Kidney (tissue), 14 donors: ENCODE data around the gene ODC1. TPM values are rescaled to one million over a fixed set of nuclear protein-coding genes. Genes with fewer than 3 reads are reported as not detected.

Experiments used
- DNase-seq, 5 donors: peaks; one replicate each; pipeline ENCODE4 v3.0.0-alpha.2; 2013 to 2020
- FAIRE-seq: peaks from 2 replicates; lab custom pipeline; 2012; peaks lifted over from hg19 to GRCh38; lab: Jason Lieb, UNC
- H3K27ac ChIP-seq, 2 donors: one replicate each; pipeline ENCODE4 v1.7.0; 2013; ENCODE audit warnings: low read depth in 2 of 2, low read length in 2 of 2, inconsistent platforms in 1 of 2
- H3K27me3 ChIP-seq: one replicate; pipeline ENCODE4 v1.7.1; 2013; ENCODE audit warnings: low read length, inconsistent platforms; ENCODE audit not compliant: control insufficient read depth, insufficient read depth
- H3K36me3 ChIP-seq, 3 donors: one replicate each; pipeline versions ENCODE4 v1.7.0 to v1.7.1; 2013; ENCODE audit warnings: low read length in 3 of 3, control low read depth in 1 of 3, inconsistent platforms in 1 of 3; ENCODE audit not compliant: insufficient read depth in 3 of 3, control insufficient read depth in 2 of 3
- H3K4me1 ChIP-seq, 3 donors: one replicate each; pipeline versions ENCODE4 v1.7.0 to v1.7.1; 2013; ENCODE audit warnings: low read length in 3 of 3, inconsistent platforms in 1 of 3, low read depth in 1 of 3; ENCODE audit not compliant: control insufficient read depth in 2 of 3, insufficient read depth in 2 of 3
- H3K4me3 ChIP-seq, 3 donors: one replicate each; pipeline versions ENCODE4 v1.7.0 to v1.8.1; 2013; ENCODE audit warnings: low read length in 3 of 3, control low read depth in 1 of 3, inconsistent platforms in 1 of 3
- H3K9ac ChIP-seq, 3 donors: one replicate each; pipeline versions ENCODE4 v1.7.0 to v1.7.1; 2013; ENCODE audit warnings: low read length in 3 of 3, control low read depth in 1 of 3, inconsistent platforms in 1 of 3
- H3K9me3 ChIP-seq, 3 donors: one replicate each; pipeline versions ENCODE4 v1.7.0 to v1.7.1; 2013; ENCODE audit warnings: low read length in 3 of 3, control low read depth in 1 of 3, inconsistent platforms in 1 of 3; ENCODE audit not compliant: control insufficient read depth in 2 of 3, insufficient read depth in 1 of 3
- intact Hi-C: fragments of 100-400 bp; cut with DNase I; formaldehyde crosslinking; loops from one replicate; pipeline ENCODE4 v1.11.1; 2022
- polyA plus RNA-seq: library from polyadenylated mRNA; stranded (reverse); fragments of 350-450 nt; fragmentation: Illumina TruSeq; extraction: RNeasy Lipid Tissue Mini Kit (QIAGEN cat#74804); gene quantifications from one replicate; pipeline ENCODE4 v1.2.3, GENCODE V29; 2014; ENCODE audit warnings: low read depth, low replicate concordance; ENCODE audit not compliant: insufficient read depth
- total RNA-seq: library from RNA; stranded (reverse); fragmentation: NEBNext Ultra II Directional; extraction: Animal tissue kit (Norgen Biotek cat#: 25700); gene quantifications from one replicate; pipeline ENCODE4 v1.2.1, GENCODE V29; 2021
- TF ChIP-seq, protein P1 (sequence below): IDR thresholded peaks from 3 replicates; pipeline ENCODE4 v1.5.1; 2012; ENCODE audit warnings: mild to moderate bottlenecking, moderate library complexity, borderline replicate concordance; ENCODE audit not compliant: insufficient read depth; ENCODE audit errors: extremely low read depth
- donor health status: control.
- donor health status: control.
- donor health status: control.
- donor health status: control.
- donor health status: control.
- donor health status: DM: yes; HTN: yes; CAD: no.
- donor health status: Normal renal cell carcinoma (clear cell type).

ODC1 gene
- total and polyA plus RNA-seq, 2 donors from 2014 or later, result 94.4 to 97.5 TPM

DNA sequence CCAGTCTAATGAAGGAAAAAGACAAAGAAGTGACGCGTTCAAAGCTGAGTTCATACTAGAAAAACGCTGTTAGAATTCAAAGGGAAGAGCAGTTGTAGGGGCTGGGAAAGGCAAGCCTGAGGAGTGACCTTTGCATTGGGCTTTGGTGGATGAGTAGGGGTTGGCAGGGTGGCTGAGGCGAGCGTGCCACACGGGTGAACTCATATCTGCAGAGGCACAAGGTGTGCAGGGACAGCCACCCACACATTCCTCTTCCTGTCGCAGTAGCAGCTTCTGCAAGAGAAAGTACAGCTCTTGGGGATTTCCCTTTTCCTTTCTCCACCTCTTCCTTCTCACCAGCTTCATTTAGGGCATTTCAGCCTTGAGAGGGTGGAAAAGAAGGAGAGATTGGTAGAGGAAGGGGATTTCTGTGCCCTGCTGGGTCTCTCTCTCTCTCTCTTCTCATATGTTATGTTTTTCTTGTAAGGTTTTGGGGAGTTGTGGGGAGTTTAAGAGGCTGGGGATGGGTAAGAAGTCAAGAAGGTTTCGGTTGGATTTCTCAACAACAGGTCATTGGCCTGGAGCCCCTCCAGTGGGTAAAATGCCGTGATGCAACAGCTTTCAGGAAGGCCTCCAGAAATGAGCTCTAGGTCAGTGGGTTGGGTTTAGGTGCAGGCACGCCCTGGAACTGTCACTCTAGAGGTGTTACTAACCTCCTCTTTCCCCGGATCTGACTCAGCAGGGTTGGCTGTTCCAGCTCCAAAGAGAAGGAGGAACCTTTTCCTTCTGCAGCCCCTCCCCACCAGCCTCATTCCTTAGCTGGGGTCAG, 40.1 kb downstream of the ODC1 start:
- H3K36me3 ChIP-seq, result no peaks in the 10 kb centered on the region
- TF ChIP-seq, protein P1, sequence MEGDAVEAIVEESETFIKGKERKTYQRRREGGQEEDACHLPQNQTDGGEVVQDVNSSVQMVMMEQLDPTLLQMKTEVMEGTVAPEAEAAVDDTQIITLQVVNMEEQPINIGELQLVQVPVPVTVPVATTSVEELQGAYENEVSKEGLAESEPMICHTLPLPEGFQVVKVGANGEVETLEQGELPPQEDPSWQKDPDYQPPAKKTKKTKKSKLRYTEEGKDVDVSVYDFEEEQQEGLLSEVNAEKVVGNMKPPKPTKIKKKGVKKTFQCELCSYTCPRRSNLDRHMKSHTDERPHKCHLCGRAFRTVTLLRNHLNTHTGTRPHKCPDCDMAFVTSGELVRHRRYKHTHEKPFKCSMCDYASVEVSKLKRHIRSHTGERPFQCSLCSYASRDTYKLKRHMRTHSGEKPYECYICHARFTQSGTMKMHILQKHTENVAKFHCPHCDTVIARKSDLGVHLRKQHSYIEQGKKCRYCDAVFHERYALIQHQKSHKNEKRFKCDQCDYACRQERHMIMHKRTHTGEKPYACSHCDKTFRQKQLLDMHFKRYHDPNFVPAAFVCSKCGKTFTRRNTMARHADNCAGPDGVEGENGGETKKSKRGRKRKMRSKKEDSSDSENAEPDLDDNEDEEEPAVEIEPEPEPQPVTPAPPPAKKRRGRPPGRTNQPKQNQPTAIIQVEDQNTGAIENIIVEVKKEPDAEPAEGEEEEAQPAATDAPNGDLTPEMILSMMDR, result no peak
- H3K9ac ChIP-seq, result peak overlapping the region in 1 of 3 donors; percentile 8
- H3K27me3 ChIP-seq, result no peaks in the 10 kb centered on the region
- no peak overlapping the region for H3K27ac ChIP-seq
- DNase-seq, result peak in 1 of 5 donors; percentile 87
- H3K9me3 ChIP-seq, result no peaks in the 10 kb centered on the region
- H3K4me3 ChIP-seq, result no peak overlapping the region
- H3K4me1 ChIP-seq, result peaks cover 0 to 43% (median 39%) of the 10 kb centered on the region in 3 donors
- no peak for FAIRE-seq
- intact Hi-C loops, result no loop called here

DNA sequence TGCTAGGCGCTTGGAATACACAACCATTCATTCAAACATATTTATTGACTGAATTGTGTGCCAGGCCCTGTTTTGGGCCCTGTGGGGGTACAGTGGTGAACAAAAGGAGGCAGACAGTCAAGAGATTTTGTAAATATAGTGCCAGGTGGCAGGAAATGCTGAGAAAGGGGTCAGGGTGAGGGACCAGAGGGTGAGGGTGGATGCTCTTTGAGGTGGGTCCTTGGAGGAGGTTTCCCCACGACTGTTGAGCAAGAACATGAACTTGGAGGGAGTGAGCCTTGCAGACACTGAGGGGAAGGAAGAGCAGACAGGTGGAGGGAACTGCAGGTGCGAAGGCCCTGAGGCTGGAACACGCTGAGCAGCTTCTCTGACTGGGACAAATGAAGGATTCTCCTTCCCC, 40.7 kb downstream of the ODC1 start:
- peaks cover 0 to 47% (median 39%) of the 10 kb centered on the region in 3 donors for H3K4me1 ChIP-seq
- DNase-seq, result no peak
- no peaks in the 10 kb centered on the region for H3K9me3 ChIP-seq
- no peak for FAIRE-seq
- intact Hi-C loops, result no loop called here
- TF ChIP-seq, protein P1, result no peak
- peak overlapping the region in 1 of 3 donors; percentile 8 for H3K9ac ChIP-seq
- H3K36me3 ChIP-seq, result no peaks in the 10 kb centered on the region
- H3K27ac ChIP-seq, result peak overlapping the region in 1 of 2 donors; percentile 18
- H3K4me3 ChIP-seq, result no peak overlapping the region
- no peaks in the 10 kb centered on the region for H3K27me3 ChIP-seq

DNA sequence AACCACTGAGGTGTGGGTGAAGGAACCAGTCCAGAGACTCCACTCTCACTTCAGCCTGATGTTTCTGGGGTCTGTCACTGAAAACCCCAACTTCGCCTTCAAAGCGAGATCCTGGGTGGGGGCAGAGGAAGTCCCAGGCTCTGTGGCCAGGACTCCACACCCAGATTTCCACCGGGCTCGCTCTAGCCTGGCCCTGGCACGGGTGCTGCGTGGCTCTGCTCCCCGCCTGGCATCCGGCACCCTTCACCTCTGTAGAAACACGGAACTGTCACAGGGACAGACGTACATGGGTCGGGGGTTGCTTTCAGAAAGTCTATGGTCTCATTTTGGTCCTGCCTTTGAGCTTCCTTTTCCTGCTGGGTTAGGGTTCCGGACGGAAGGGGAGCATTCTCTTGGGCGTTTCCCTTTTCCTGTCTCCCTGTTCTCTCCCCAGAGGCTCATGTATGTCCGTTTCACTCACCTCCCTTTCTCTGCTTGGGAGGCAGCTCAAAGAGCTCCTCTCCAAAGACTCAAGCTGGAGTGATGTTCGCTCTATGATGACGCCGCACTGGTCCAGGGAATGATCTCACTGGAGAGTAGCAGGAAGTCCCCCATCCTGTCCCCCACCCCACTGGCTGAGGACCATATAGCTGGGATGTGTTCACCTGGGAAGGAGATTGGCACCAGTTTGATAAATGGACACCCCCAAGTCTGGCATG, 41.5 kb downstream of the ODC1 start:
- Histone ChIP-seq H3K4me1 (peaks cover 0 to 48% (median 44%) of the 10 kb centered on the region in 3 donors), H3K9me3 (no peaks in the 10 kb centered on the region), H3K9ac (no peak overlapping the region), H3K4me3 (no peak overlapping the region), H3K27me3 (no peaks in the 10 kb centered on the region), H3K27ac (peak overlapping the region; percentile 18 to 19), H3K36me3 (no peaks in the 10 kb centered on the region)
- FAIRE-seq, result no peak
- intact Hi-C loops, result no loop called here
- TF ChIP-seq, protein P1, result no peak
- DNase-seq, result no peak
